Loucy (cell line): Measurements from ENCODE around the gene KLHL24.

Source experiments
- H2AFZ ChIP-seq: fragments of 200-600 bp; sonication (generic); 2 replicates; pipeline ENCODE4 v1.6.0; 2016; ENCODE audit warnings: antibody characterized with exemption, mild to moderate bottlenecking, low read length, moderate library complexity
- H3F3A ChIP-seq: fragments of 200-600 bp; 2 replicates; pipeline ENCODE4 v1.6.0; 2016; ENCODE audit warnings: antibody characterized with exemption, low read depth, mild to moderate bottlenecking
- H3K27me3 ChIP-seq: fragments of 200-600 bp; sonication (generic); 2 replicates; pipeline ENCODE4 v1.6.1; 2014; ENCODE audit warnings: low read length, mild to moderate bottlenecking; ENCODE audit not compliant: insufficient read depth, poor library complexity, severe bottlenecking
- H3K36me3 ChIP-seq: fragments of 200-600 bp; sonication (generic); 2 replicates; pipeline ENCODE4 v1.6.1; 2016; ENCODE audit warnings: low read length; ENCODE audit not compliant: insufficient read depth
- H3K4me1 ChIP-seq: fragments of 200-600 bp; sonication (generic); 2 replicates; pipeline ENCODE4 v1.5.1; 2014; ENCODE audit warnings: low read length, mild to moderate bottlenecking; ENCODE audit not compliant: insufficient read depth, poor library complexity, severe bottlenecking
- H3K4me2 ChIP-seq: fragments of 200-600 bp; sonication (generic); 2 replicates; pipeline ENCODE4 v1.6.0; 2014; ENCODE audit warnings: antibody characterized with exemption, low read length, low read depth, mild to moderate bottlenecking; ENCODE audit not compliant: poor library complexity, severe bottlenecking
- H3K4me3 ChIP-seq: fragments of 200-600 bp; sonication (generic); 2 replicates; pipeline ENCODE4 v1.5.1; 2014; ENCODE audit warnings: low read length, mild to moderate bottlenecking, mixed read lengths; ENCODE audit not compliant: poor library complexity, severe bottlenecking
- H3K79me2 ChIP-seq: fragments of 200-600 bp; sonication (generic); 2 replicates; pipeline ENCODE4 v1.6.1; 2014; ENCODE audit warnings: low read length; ENCODE audit not compliant: insufficient read depth
- H3K9ac ChIP-seq: fragments of 200-600 bp; sonication (generic); 2 replicates; pipeline ENCODE4 v1.6.0; 2014; ENCODE audit warnings: mild to moderate bottlenecking, low read depth, low read length, moderate library complexity; ENCODE audit not compliant: poor library complexity, severe bottlenecking
- H3K9me2 ChIP-seq: fragments of 200-600 bp; sonication (generic); replicated peaks from 2 replicates; pipeline ENCODE4 v1.6.1; 2016; ENCODE audit warnings: low read depth, low read length, mixed read lengths
- H3K9me3 ChIP-seq: fragments of 200-600 bp; sonication (generic); 2 replicates; pipeline ENCODE4 v1.6.1; 2014; ENCODE audit warnings: mild to moderate bottlenecking, antibody characterized with exemption, low read length, low read depth; ENCODE audit not compliant: insufficient read depth
- H4K20me1 ChIP-seq: fragments of 200-600 bp; sonication (generic); 2 replicates; pipeline ENCODE4 v1.6.0; 2014; ENCODE audit warnings: antibody characterized with exemption, low read length, mild to moderate bottlenecking; ENCODE audit not compliant: insufficient read depth, poor library complexity, severe bottlenecking
- EZH2phosphoT487 ChIP-seq: fragments of 200-600 bp; IDR thresholded peaks from 2 replicates; pipeline ENCODE4 v1.6.1; 2018; ENCODE audit warnings: antibody characterized with exemption, mild to moderate bottlenecking, moderate library complexity, borderline replicate concordance
- TF ChIP-seq, protein P1 (sequence below): fragments of 200-600 bp; sonication (generic); conservative IDR thresholded peaks from 2 replicates; pipeline ENCODE4 v1.5.1; 2014; ENCODE audit warnings: mild to moderate bottlenecking, antibody characterized with exemption, low read length

Gene KLHL24

DNA sequence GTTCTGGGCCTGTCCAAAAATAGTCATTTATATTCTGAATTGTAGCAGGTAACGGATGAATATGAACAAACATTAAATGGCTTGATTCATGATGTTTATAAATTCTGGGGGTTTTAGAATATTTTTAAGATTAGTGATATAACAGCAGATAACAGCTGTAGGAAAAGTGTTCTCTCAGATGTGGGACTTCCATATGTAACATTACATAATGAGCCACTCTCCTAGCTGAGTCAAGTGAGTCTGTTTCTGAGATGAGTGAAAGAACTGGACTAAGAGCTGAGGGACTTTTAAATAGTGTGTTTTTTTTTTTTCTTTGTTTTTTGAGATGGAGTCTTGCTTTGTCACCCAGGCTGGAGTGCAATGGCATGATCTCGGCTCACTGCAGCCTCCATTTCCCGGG, 76.1 kb downstream of the KLHL24 start:
- H3K9me2 ChIP-seq: no peaks in the 10 kb centered on the region
- H2AFZ ChIP-seq: no peak overlapping the region
- H3K9me3 ChIP-seq: no peaks in the 10 kb centered on the region
- no peaks in the 10 kb centered on the region for H3K27me3 ChIP-seq
- TF ChIP-seq EZH2phosphoT487: no peak
- TF ChIP-seq, protein P1, sequence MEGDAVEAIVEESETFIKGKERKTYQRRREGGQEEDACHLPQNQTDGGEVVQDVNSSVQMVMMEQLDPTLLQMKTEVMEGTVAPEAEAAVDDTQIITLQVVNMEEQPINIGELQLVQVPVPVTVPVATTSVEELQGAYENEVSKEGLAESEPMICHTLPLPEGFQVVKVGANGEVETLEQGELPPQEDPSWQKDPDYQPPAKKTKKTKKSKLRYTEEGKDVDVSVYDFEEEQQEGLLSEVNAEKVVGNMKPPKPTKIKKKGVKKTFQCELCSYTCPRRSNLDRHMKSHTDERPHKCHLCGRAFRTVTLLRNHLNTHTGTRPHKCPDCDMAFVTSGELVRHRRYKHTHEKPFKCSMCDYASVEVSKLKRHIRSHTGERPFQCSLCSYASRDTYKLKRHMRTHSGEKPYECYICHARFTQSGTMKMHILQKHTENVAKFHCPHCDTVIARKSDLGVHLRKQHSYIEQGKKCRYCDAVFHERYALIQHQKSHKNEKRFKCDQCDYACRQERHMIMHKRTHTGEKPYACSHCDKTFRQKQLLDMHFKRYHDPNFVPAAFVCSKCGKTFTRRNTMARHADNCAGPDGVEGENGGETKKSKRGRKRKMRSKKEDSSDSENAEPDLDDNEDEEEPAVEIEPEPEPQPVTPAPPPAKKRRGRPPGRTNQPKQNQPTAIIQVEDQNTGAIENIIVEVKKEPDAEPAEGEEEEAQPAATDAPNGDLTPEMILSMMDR: no peak
- peaks cover 93% of the 10 kb centered on the region for H3K79me2 ChIP-seq
- no peak overlapping the region for H3K9ac ChIP-seq
- no peaks in the 10 kb centered on the region for H3K4me1 ChIP-seq
- no peak overlapping the region for H3K4me3 ChIP-seq
- H4K20me1 ChIP-seq: peaks cover 78% of the 10 kb centered on the region
- H3K4me2 ChIP-seq: no peak overlapping the region
- H3F3A ChIP-seq: no peaks in the 10 kb centered on the region
- peaks cover 19% of the 10 kb centered on the region for H3K36me3 ChIP-seq

DNA sequence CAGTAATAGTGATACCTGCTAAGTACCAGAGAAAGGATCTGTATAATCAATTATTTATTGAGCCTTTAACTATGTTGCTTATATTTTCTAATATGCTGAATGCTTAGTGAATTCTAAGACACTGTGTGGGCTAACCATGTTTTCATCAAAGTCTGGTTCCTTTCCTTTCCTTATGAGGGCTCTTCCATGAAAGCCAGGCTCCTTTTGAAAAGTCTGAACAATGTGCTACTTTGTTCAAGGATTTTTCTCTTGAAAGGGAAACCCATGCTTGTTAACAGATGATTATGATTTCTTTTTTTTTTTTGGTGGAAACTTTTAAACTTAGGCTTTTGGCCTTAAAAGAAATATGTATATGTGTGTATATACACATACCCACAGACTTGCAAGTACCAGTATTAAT, 79.2 kb downstream of the KLHL24 start:
- Histone ChIP-seq H3K36me3 (peaks cover 50% of the 10 kb centered on the region), H3K9me3 (no peaks in the 10 kb centered on the region), H3K9me2 (no peaks in the 10 kb centered on the region), H3F3A (no peaks in the 10 kb centered on the region), H3K4me1 (no peaks in the 10 kb centered on the region), H2AFZ (no peak overlapping the region), H4K20me1 (peaks cover 54% of the 10 kb centered on the region), H3K79me2 (peaks cover 69% of the 10 kb centered on the region), H3K4me2 (no peak overlapping the region), H3K27me3 (no peaks in the 10 kb centered on the region), H3K4me3 (no peak overlapping the region), H3K9ac (no peak overlapping the region)
- TF ChIP-seq, protein P1: no peak
- TF ChIP-seq EZH2phosphoT487: no peak

DNA sequence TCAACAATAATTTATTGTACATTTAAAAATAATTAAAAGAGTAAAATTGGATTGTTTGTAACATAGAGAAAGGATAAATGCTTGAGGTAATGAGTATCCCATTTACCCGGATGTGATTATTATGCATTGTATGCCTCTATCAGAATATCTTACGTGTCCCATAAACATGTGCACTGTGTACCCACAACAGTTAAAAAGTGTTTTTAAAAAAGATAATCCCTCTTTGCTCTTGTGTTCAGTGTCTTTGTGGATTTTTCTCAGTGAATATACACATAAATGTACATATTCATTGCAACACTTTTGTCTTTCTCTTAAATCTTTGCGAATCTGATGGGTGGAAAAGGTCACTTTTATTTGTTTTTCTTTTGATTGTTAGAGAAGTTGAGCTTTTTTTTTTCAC, 82.6 kb downstream of the KLHL24 start:
- Histone ChIP-seq H3K79me2 (peaks cover 36% of the 10 kb centered on the region), H3K4me3 (no peak overlapping the region), H3K9me3 (no peaks in the 10 kb centered on the region), H3F3A (no peaks in the 10 kb centered on the region), H3K36me3 (peaks cover 78% of the 10 kb centered on the region), H3K9ac (no peak overlapping the region), H2AFZ (no peak overlapping the region), H3K27me3 (no peaks in the 10 kb centered on the region), H3K4me2 (no peak overlapping the region), H3K4me1 (no peaks in the 10 kb centered on the region), H3K9me2 (no peaks in the 10 kb centered on the region), H4K20me1 (peaks cover 26% of the 10 kb centered on the region)
- TF ChIP-seq, protein P1: no peak
- no peak for TF ChIP-seq EZH2phosphoT487
